ENCODE measurements around the gene PCSK4.

Gene PCSK4

GRCh38 chr19:1527650-1528309 is 37.6 kb upstream of the PCSK4 start:
- Histone ChIP-seq H3K9me3 (ENCODE audit: control insufficient read depth, low read depth, low read length) (no peaks in the 10 kb centered on the region), H3K4me1 (ENCODE audit: control insufficient read depth, low read depth, low read length) (no peaks in the 10 kb centered on the region)

GRCh38 chr19:1526979-1527649 is 37.0 kb upstream of the PCSK4 start:
- peaks cover 43% of the 10 kb centered on the region for H3K27me3 ChIP-seq (ENCODE audit: control insufficient read depth, insufficient read depth, low read length)
- H3K9me3 ChIP-seq (ENCODE audit: control insufficient read depth, low read depth, low read length), result no peaks in the 10 kb centered on the region
- no peaks in the 10 kb centered on the region for H3K36me3 ChIP-seq (ENCODE audit: control insufficient read depth, low read depth, low read length)

More at GRCh38 chr19:1527650-1528309, 37.6 kb upstream of the PCSK4 start:
- no peak overlapping the region for H3K9ac ChIP-seq (ENCODE audit: low read length)
- peaks cover 37% of the 10 kb centered on the region for H3K27me3 ChIP-seq (ENCODE audit: control insufficient read depth, insufficient read depth, low read length)
- H3K27ac ChIP-seq (ENCODE audit: low read length), result no peak overlapping the region
- H3K36me3 ChIP-seq (ENCODE audit: control insufficient read depth, low read depth, low read length), result no peaks in the 10 kb centered on the region
- no peak overlapping the region for H3K4me3 ChIP-seq (ENCODE audit: low read length)

GRCh38 chr19:1526066-1526778 is 36.1 kb upstream of the PCSK4 start:
- H3K36me3 ChIP-seq (ENCODE audit: control insufficient read depth, low read depth, low read length), result no peaks in the 10 kb centered on the region
- no peak overlapping the region for H3K9ac ChIP-seq (ENCODE audit: low read length)
- no peak overlapping the region for H3K4me3 ChIP-seq (ENCODE audit: low read length)
- peaks cover 46% of the 10 kb centered on the region for H3K27me3 ChIP-seq (ENCODE audit: control insufficient read depth, insufficient read depth, low read length)
- no peaks in the 10 kb centered on the region for H3K9me3 ChIP-seq (ENCODE audit: control insufficient read depth, low read depth, low read length)
- no peak overlapping the region for H3K27ac ChIP-seq (ENCODE audit: low read length)
- no peaks in the 10 kb centered on the region for H3K4me1 ChIP-seq (ENCODE audit: control insufficient read depth, low read depth, low read length)

More at GRCh38 chr19:1526979-1527649, 37.0 kb upstream of the PCSK4 start:
- H3K4me1 ChIP-seq (ENCODE audit: control insufficient read depth, low read depth, low read length), result no peaks in the 10 kb centered on the region
- no peak overlapping the region for H3K27ac ChIP-seq (ENCODE audit: low read length)
- no peak overlapping the region for H3K9ac ChIP-seq (ENCODE audit: low read length)
- no peak overlapping the region for H3K4me3 ChIP-seq (ENCODE audit: low read length)

GRCh38 chr19:1525343-1525742 is 35.2 kb upstream of the PCSK4 start:
- Histone ChIP-seq H3K36me3 (ENCODE audit: control insufficient read depth, low read depth, low read length) (no peaks in the 10 kb centered on the region), H3K9ac (ENCODE audit: low read length) (no peak overlapping the region), H3K27ac (ENCODE audit: low read length) (no peak overlapping the region), H3K4me3 (ENCODE audit: low read length) (no peak overlapping the region), H3K4me1 (ENCODE audit: control insufficient read depth, low read depth, low read length) (no peaks in the 10 kb centered on the region), H3K9me3 (ENCODE audit: control insufficient read depth, low read depth, low read length) (no peaks in the 10 kb centered on the region), H3K27me3 (ENCODE audit: control insufficient read depth, insufficient read depth, low read length) (peaks cover 46% of the 10 kb centered on the region)

GRCh38 chr19:1524972-1525325 is 34.8 kb upstream of the PCSK4 start:
- Histone ChIP-seq H3K4me1 (ENCODE audit: control insufficient read depth, low read depth, low read length) (no peaks in the 10 kb centered on the region), H3K36me3 (ENCODE audit: control insufficient read depth, low read depth, low read length) (no peaks in the 10 kb centered on the region), H3K27me3 (ENCODE audit: control insufficient read depth, insufficient read depth, low read length) (peaks cover 46% of the 10 kb centered on the region), H3K4me3 (ENCODE audit: low read length) (no peak overlapping the region), H3K9me3 (ENCODE audit: control insufficient read depth, low read depth, low read length) (no peaks in the 10 kb centered on the region), H3K9ac (ENCODE audit: low read length) (no peak overlapping the region), H3K27ac (ENCODE audit: low read length) (no peak overlapping the region)

- no peak overlapping the region for H3K9ac ChIP-seq (ENCODE audit: low read length)
- no peak overlapping the region for H3K27ac ChIP-seq (ENCODE audit: low read length)
- peak overlapping the region; percentile 12 for H3K4me3 ChIP-seq (ENCODE audit: low read length)
Observed at GRCh38 chr19:1524287-1524971, 34.3 kb upstream of the PCSK4 start.

GRCh38 chr19:1523412-1524286 is 33.5 kb upstream of the PCSK4 start, which contains the start of gene PLK5:
TSS of gene PLK5 (plus strand) at chr19:1524077. CDS start at chr19:1526997, 2,920 bp downstream.
- Histone ChIP-seq H3K9me3 (ENCODE audit: control insufficient read depth, low read depth, low read length) (no peaks in the 10 kb centered on the region), H3K9ac (ENCODE audit: low read length) (no peak within 1 kb of the TSS), H3K27me3 (ENCODE audit: control insufficient read depth, insufficient read depth, low read length) (peaks cover 46% of the 10 kb centered on the region), H3K27ac (ENCODE audit: low read length) (no peak within 1 kb of the TSS), H3K36me3 (ENCODE audit: control insufficient read depth, low read depth, low read length) (no peaks in the 10 kb centered on the region), H3K4me1 (ENCODE audit: control insufficient read depth, low read depth, low read length) (no peaks in the 10 kb centered on the region), H3K4me3 (ENCODE audit: low read length) (peak within 1 kb of the TSS; percentile 12)

More at GRCh38 chr19:1524287-1524971, 34.3 kb upstream of the PCSK4 start:
- H3K9me3 ChIP-seq (ENCODE audit: control insufficient read depth, low read depth, low read length), result no peaks in the 10 kb centered on the region
- H3K4me1 ChIP-seq (ENCODE audit: control insufficient read depth, low read depth, low read length), result no peaks in the 10 kb centered on the region
- peaks cover 46% of the 10 kb centered on the region for H3K27me3 ChIP-seq (ENCODE audit: control insufficient read depth, insufficient read depth, low read length)
- no peaks in the 10 kb centered on the region for H3K36me3 ChIP-seq (ENCODE audit: control insufficient read depth, low read depth, low read length)

- no peaks in the 10 kb centered on the region for H3K36me3 ChIP-seq (ENCODE audit: control insufficient read depth, low read depth, low read length)
- peaks cover 46% of the 10 kb centered on the region for H3K27me3 ChIP-seq (ENCODE audit: control insufficient read depth, insufficient read depth, low read length)
- H3K4me3 ChIP-seq (ENCODE audit: low read length), result no peak overlapping the region
- no peak overlapping the region for H3K9ac ChIP-seq (ENCODE audit: low read length)
- no peaks in the 10 kb centered on the region for H3K4me1 ChIP-seq (ENCODE audit: control insufficient read depth, low read depth, low read length)
- H3K9me3 ChIP-seq (ENCODE audit: control insufficient read depth, low read depth, low read length), result no peaks in the 10 kb centered on the region
- no peak overlapping the region for H3K27ac ChIP-seq (ENCODE audit: low read length)
Observed at GRCh38 chr19:1522838-1523237, 32.7 kb upstream of the PCSK4 start.

- Histone ChIP-seq H3K27ac (ENCODE audit: low read length) (no peak overlapping the region), H3K9me3 (ENCODE audit: control insufficient read depth, low read depth, low read length) (no peaks in the 10 kb centered on the region), H3K9ac (ENCODE audit: low read length) (no peak overlapping the region), H3K4me3 (ENCODE audit: low read length) (no peak overlapping the region), H3K27me3 (ENCODE audit: control insufficient read depth, insufficient read depth, low read length) (peaks cover 46% of the 10 kb centered on the region), H3K36me3 (ENCODE audit: control insufficient read depth, low read depth, low read length) (no peaks in the 10 kb centered on the region), H3K4me1 (ENCODE audit: control insufficient read depth, low read depth, low read length) (no peaks in the 10 kb centered on the region)
Observed at GRCh38 chr19:1522061-1522460, 31.9 kb upstream of the PCSK4 start.

GRCh38 chr19:1521636-1522035 is 31.5 kb upstream of the PCSK4 start:
- Histone ChIP-seq H3K27ac (ENCODE audit: low read length) (no peak overlapping the region), H3K27me3 (ENCODE audit: control insufficient read depth, insufficient read depth, low read length) (peaks cover 46% of the 10 kb centered on the region), H3K9ac (ENCODE audit: low read length) (no peak overlapping the region), H3K9me3 (ENCODE audit: control insufficient read depth, low read depth, low read length) (no peaks in the 10 kb centered on the region), H3K4me1 (ENCODE audit: control insufficient read depth, low read depth, low read length) (no peaks in the 10 kb centered on the region), H3K4me3 (ENCODE audit: low read length) (no peak overlapping the region), H3K36me3 (ENCODE audit: control insufficient read depth, low read depth, low read length) (no peaks in the 10 kb centered on the region)

Data from iPS-18a (cell line).